HEK293 (cell line): ENCODE results near the gene LRRC34.

Experiments used
- GFI1B ChIP-seq: fragments of 450-650 bp; formaldehyde crosslinking; IDR thresholded peaks from 2 replicates; pipeline ENCODE4 v1.5.1; 2016; ENCODE audit warnings: missing biosample characterization, missing genetic modification characterization
- PRDM1 ChIP-seq: fragments of 450-650 bp; formaldehyde crosslinking; IDR thresholded peaks from 2 replicates; pipeline ENCODE4; 2016; ENCODE audit warnings: missing biosample characterization, missing genetic modification characterization
- SCRT1 ChIP-seq: fragments of 450-650 bp; formaldehyde crosslinking; IDR thresholded peaks from 2 replicates; pipeline ENCODE4 v1.5.1; 2016; ENCODE audit warnings: missing biosample characterization, missing genetic modification characterization, borderline replicate concordance
- SP2 ChIP-seq: fragments of 450-650 bp; formaldehyde crosslinking; IDR thresholded peaks from 2 replicates; pipeline ENCODE4 v1.5.1; 2016; ENCODE audit warnings: missing biosample characterization, missing genetic modification characterization
- ZNF202 ChIP-seq: fragments of 450-650 bp; formaldehyde crosslinking; IDR thresholded peaks from 2 replicates; pipeline ENCODE4 v1.5.1; 2016; ENCODE audit warnings: missing biosample characterization, missing genetic modification characterization, borderline replicate concordance
- ZNF239 ChIP-seq: fragments of 450-650 bp; formaldehyde crosslinking; IDR thresholded peaks from 2 replicates; pipeline ENCODE4 v1.5.1; 2016; ENCODE audit warnings: missing biosample characterization, missing genetic modification characterization
- ZNF426 ChIP-seq: fragments of 450-650 bp; formaldehyde crosslinking; IDR thresholded peaks from 2 replicates; pipeline ENCODE4 v1.5.1; 2017; ENCODE audit warnings: missing biosample characterization, missing genetic modification characterization, mild to moderate bottlenecking, inconsistent platforms, moderate library complexity
- ZNF433 ChIP-seq: fragments of 450-650 bp; formaldehyde crosslinking; IDR thresholded peaks from 2 replicates; pipeline ENCODE4 v1.5.1; 2016; ENCODE audit warnings: missing biosample characterization, missing genetic modification characterization, low read depth
- ZNF624 ChIP-seq: fragments of 450-650 bp; formaldehyde crosslinking; IDR thresholded peaks from 2 replicates; pipeline ENCODE4 v1.5.1; 2017; ENCODE audit warnings: missing biosample characterization, missing genetic modification characterization
- ZNF670 ChIP-seq: fragments of 450-650 bp; formaldehyde crosslinking; IDR thresholded peaks from 2 replicates; pipeline ENCODE4 v1.5.1; 2016; ENCODE audit warnings: missing biosample characterization, missing genetic modification characterization, low read depth
- ZNF707 ChIP-seq: fragments of 450-650 bp; formaldehyde crosslinking; IDR thresholded peaks from 2 replicates; pipeline ENCODE4 v1.5.1; 2016; ENCODE audit warnings: missing biosample characterization, missing genetic modification characterization
- TF ChIP-seq, protein P1 (sequence below): fragments of 450-650 bp; formaldehyde crosslinking; IDR thresholded peaks from 2 replicates; pipeline ENCODE4 v1.5.1; 2016; ENCODE audit warnings: missing biosample characterization, missing genetic modification characterization, borderline replicate concordance
- TF ChIP-seq, protein P2 (sequence below): fragments of 450-650 bp; formaldehyde crosslinking; IDR thresholded peaks from 2 replicates; pipeline ENCODE4 v1.5.1; 2016; ENCODE audit warnings: missing biosample characterization, missing genetic modification characterization, borderline replicate concordance
- TF ChIP-seq, protein P3 (sequence below): fragments of 450-650 bp; formaldehyde crosslinking; IDR thresholded peaks from 2 replicates; pipeline ENCODE4 v1.5.0; 2017; ENCODE audit warnings: missing biosample characterization, missing genetic modification characterization, borderline replicate concordance
- TF ChIP-seq, protein P4 (sequence below): fragments of 450-650 bp; formaldehyde crosslinking; IDR thresholded peaks from 2 replicates; pipeline ENCODE4 v1.5.1; 2016; ENCODE audit warnings: missing biosample characterization, missing genetic modification characterization

The LRRC34 gene

DNA sequence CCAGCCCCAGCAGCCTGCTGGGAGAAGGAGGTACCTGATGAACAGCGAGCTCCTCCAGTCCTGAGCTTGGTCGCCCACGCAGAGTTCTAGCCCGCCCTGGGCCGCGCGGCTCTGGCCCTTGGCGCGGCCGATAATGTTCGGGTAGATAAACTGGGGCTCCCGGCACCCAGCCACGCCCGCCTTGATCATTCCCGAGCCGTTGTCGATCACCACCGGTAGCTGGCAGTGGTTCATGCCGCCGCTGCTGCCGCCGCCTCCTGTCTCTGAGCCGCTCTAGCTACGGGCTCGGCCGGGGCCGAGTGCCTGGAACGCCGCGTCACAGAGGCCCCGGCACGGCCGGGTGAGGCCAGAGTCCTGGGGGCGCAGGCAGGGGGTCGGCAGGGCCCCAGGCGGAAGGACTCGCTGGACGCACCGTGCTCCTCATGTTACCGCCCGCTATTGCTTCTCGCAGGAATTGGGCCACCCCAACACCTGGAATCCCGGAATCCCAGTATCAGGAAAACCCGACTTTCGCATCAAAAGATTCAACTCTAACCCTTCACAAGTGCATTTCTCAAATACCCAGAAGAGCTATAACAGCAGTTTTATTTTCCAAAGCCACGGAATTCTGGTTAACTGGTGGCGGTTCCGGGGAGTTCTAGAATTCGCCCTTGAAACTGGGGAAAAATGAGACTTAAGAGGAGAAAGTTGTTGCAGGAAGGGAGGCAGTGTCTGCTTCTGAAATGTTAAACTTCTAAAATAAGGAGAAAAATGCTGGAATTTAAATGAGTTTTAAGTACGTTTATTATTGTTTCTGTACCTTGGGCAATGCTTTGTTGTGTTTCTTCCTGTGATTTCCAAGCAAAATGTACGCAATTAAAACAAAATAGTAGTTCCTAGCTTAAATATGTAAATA is 43.2 kb downstream of the LRRC34 start, which contains the start of gene ACTRT3 (continued):
- TF ChIP-seq, protein P1, sequence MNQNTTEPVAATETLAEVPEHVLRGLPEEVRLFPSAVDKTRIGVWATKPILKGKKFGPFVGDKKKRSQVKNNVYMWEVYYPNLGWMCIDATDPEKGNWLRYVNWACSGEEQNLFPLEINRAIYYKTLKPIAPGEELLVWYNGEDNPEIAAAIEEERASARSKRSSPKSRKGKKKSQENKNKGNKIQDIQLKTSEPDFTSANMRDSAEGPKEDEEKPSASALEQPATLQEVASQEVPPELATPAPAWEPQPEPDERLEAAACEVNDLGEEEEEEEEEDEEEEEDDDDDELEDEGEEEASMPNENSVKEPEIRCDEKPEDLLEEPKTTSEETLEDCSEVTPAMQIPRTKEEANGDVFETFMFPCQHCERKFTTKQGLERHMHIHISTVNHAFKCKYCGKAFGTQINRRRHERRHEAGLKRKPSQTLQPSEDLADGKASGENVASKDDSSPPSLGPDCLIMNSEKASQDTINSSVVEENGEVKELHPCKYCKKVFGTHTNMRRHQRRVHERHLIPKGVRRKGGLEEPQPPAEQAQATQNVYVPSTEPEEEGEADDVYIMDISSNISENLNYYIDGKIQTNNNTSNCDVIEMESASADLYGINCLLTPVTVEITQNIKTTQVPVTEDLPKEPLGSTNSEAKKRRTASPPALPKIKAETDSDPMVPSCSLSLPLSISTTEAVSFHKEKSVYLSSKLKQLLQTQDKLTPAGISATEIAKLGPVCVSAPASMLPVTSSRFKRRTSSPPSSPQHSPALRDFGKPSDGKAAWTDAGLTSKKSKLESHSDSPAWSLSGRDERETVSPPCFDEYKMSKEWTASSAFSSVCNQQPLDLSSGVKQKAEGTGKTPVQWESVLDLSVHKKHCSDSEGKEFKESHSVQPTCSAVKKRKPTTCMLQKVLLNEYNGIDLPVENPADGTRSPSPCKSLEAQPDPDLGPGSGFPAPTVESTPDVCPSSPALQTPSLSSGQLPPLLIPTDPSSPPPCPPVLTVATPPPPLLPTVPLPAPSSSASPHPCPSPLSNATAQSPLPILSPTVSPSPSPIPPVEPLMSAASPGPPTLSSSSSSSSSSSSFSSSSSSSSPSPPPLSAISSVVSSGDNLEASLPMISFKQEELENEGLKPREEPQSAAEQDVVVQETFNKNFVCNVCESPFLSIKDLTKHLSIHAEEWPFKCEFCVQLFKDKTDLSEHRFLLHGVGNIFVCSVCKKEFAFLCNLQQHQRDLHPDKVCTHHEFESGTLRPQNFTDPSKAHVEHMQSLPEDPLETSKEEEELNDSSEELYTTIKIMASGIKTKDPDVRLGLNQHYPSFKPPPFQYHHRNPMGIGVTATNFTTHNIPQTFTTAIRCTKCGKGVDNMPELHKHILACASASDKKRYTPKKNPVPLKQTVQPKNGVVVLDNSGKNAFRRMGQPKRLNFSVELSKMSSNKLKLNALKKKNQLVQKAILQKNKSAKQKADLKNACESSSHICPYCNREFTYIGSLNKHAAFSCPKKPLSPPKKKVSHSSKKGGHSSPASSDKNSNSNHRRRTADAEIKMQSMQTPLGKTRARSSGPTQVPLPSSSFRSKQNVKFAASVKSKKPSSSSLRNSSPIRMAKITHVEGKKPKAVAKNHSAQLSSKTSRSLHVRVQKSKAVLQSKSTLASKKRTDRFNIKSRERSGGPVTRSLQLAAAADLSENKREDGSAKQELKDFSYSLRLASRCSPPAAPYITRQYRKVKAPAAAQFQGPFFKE (tag by site-specific recombination) = no peak
- TF ChIP-seq SCRT1 (tag by site-specific recombination) (no peak), ZNF707 (no peak), PRDM1 (tag by site-specific recombination) (peak; percentile 81), ZNF426 (tag by site-specific recombination) (no peak), GFI1B (tag by site-specific recombination) (no peak), ZNF433 (tag by site-specific recombination) (no peak), SP2 (tag by site-specific recombination) (peak; percentile 36; the same call in 1 of the 2 replicates), ZNF624 (no peak), ZNF670 (tag by site-specific recombination) (no peak), ZNF239 (tag by site-specific recombination) (no peak), ZNF202 (tag by site-specific recombination) (peak; percentile 59; the same call in 1 of the 2 replicates)
- TF ChIP-seq, protein P2, sequence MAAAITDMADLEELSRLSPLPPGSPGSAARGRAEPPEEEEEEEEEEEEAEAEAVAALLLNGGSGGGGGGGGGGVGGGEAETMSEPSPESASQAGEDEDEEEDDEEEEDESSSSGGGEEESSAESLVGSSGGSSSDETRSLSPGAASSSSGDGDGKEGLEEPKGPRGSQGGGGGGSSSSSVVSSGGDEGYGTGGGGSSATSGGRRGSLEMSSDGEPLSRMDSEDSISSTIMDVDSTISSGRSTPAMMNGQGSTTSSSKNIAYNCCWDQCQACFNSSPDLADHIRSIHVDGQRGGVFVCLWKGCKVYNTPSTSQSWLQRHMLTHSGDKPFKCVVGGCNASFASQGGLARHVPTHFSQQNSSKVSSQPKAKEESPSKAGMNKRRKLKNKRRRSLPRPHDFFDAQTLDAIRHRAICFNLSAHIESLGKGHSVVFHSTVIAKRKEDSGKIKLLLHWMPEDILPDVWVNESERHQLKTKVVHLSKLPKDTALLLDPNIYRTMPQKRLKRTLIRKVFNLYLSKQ (tag by site-specific recombination) = no peak
- TF ChIP-seq, protein P3, sequence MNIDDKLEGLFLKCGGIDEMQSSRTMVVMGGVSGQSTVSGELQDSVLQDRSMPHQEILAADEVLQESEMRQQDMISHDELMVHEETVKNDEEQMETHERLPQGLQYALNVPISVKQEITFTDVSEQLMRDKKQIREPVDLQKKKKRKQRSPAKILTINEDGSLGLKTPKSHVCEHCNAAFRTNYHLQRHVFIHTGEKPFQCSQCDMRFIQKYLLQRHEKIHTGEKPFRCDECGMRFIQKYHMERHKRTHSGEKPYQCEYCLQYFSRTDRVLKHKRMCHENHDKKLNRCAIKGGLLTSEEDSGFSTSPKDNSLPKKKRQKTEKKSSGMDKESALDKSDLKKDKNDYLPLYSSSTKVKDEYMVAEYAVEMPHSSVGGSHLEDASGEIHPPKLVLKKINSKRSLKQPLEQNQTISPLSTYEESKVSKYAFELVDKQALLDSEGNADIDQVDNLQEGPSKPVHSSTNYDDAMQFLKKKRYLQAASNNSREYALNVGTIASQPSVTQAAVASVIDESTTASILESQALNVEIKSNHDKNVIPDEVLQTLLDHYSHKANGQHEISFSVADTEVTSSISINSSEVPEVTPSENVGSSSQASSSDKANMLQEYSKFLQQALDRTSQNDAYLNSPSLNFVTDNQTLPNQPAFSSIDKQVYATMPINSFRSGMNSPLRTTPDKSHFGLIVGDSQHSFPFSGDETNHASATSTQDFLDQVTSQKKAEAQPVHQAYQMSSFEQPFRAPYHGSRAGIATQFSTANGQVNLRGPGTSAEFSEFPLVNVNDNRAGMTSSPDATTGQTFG (tag by site-specific recombination) = no peak
- TF ChIP-seq, protein P4, sequence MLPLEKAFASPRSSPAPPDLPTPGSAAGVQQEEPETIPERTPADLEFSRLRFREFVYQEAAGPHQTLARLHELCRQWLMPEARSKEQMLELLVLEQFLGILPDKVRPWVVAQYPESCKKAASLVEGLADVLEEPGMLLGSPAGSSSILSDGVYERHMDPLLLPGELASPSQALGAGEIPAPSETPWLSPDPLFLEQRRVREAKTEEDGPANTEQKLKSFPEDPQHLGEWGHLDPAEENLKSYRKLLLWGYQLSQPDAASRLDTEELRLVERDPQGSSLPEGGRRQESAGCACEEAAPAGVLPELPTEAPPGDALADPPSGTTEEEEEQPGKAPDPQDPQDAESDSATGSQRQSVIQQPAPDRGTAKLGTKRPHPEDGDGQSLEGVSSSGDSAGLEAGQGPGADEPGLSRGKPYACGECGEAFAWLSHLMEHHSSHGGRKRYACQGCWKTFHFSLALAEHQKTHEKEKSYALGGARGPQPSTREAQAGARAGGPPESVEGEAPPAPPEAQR = no peak
- TF ChIP-seq, all 188 proteins: peak for 51
